ENCODE measurements around the gene PIPOX.

The PIPOX gene

GRCh38 chr17:29099527-29099926, 56.6 kb downstream of the PIPOX start:
- DNase-seq (ENCODE audit: low spot score): no peak

GRCh38 chr17:29100296-29100695, 57.4 kb downstream of the PIPOX start:
- DNase-seq (ENCODE audit: low spot score): no peak

- DNase-seq (ENCODE audit: low spot score): peak; percentile 74
These were observed 59.1 kb downstream of the PIPOX start for GRCh38 chr17:29102046-29102445.

GRCh38 chr17:29102741-29103181, 59.8 kb downstream of the PIPOX start:
- no peak for DNase-seq (ENCODE audit: low spot score)

- no peak for DNase-seq (ENCODE audit: low spot score)
These were observed 60.4 kb downstream of the PIPOX start for GRCh38 chr17:29103341-29103740.
